Measurements from ENCODE around the gene TGIF2. TPM values are rescaled to one million over a fixed set of nuclear protein-coding genes. Genes with fewer than 3 reads are reported as not detected.

Gene TGIF2
- total and polyA plus RNA-seq, 2 of the 13 experiments (the other 11 are each of a cell fraction or from before 2014, with no cell fraction given), result 41.3 to 53.9 TPM

DNA sequence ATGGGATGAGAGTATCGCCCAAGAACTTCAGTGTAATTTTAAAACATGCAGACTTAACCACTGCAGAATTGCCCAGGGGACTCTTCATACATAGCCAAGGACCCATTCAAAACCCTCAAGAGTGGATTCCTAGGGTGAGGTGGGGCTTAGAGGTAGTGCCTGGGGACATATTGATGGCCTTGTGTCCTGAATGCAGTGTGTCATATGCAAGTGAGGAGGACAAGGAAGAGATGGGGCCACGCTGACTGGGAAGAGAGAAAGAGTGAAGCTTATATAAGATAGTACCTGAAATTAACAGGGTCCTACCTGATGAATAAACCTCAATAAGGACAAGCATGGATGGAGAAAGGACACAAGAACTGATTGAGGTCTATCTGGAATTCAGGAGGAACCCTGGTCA is 18.1 kb upstream of the TGIF2 start:
- POLR2A ChIA-PET, result no interaction called here

More for the DNA sequence above, 18.1 kb upstream of the TGIF2 start:
- ATAC-seq, result no peak
- Histone ChIP-seq H3K4me2 (ENCODE audit: low read depth, low read length) (no peak overlapping the region), H3K4me3 (replicated peaks in 1 of 3; ENCODE audit: insufficient read depth in 1 of 3, low read depth in 2 of 3, low read length in 3 of 3) (no peak overlapping the region), H3K79me2 (ENCODE audit: insufficient read depth, low read length) (no peaks in the 10 kb centered on the region), H3K27me3 (ENCODE audit: control insufficient read depth in 1 of 2, insufficient read depth in 2 of 2, low read length in 2 of 2) (no peaks in the 10 kb centered on the region), H3K27ac (ENCODE audit: extremely low read length, insufficient read depth, low read length) (no peak overlapping the region), H4K20me1 (ENCODE audit: insufficient read depth, low read length) (no peaks in the 10 kb centered on the region), H3K36me3 (replicated peaks in 1 of 2; ENCODE audit: control insufficient read depth in 1 of 2, insufficient read depth in 2 of 2, low read length in 2 of 2) (no peaks in the 10 kb centered on the region), H2AFZ (ENCODE audit: low read length) (no peak overlapping the region), H3K9ac (ENCODE audit: insufficient read depth, low read depth, low read length) (no peak overlapping the region), H3K4me1 (ENCODE audit: insufficient read depth, low read length) (peaks cover 29% of the 10 kb centered on the region), H3K9me3 (ENCODE audit: low read length) (no peaks in the 10 kb centered on the region)
- in situ Hi-C loops (cut with HindIII; ENCODE audit: extremely low pct_ligation_motif_present, low pct_unique_long_range_greater_than_20kb), result loop anchor here (5.0 kb wide), 1 partner anchor 37 kb away; no protein-coding TSS in a partner anchor
- TF ChIP-seq ZNF260 (CRISPR knock-in tag; IDR thresholded peaks at IDR 0.05; ENCODE audit: borderline replicate concordance, low read depth) (no peak), NR2F2 (IDR thresholded peaks at IDR 0.05; ENCODE audit: borderline replicate concordance, low read depth) (no peak), SP2 (CRISPR knock-in tag; IDR thresholded peaks at IDR 0.05) (no peak), ZMYM2 (CRISPR knock-in tag; IDR thresholded peaks at IDR 0.05) (no peak), HNRNPL (IDR thresholded peaks at IDR 0.05; ENCODE audit: low read depth, low read length) (no peak), TRIM24 (CRISPR knock-in tag; IDR thresholded peaks at IDR 0.05) (no peak), DNMT1 (CRISPR knock-in tag; IDR thresholded peaks at IDR 0.05) (no peak)
- TF ChIP-seq, protein P1, sequence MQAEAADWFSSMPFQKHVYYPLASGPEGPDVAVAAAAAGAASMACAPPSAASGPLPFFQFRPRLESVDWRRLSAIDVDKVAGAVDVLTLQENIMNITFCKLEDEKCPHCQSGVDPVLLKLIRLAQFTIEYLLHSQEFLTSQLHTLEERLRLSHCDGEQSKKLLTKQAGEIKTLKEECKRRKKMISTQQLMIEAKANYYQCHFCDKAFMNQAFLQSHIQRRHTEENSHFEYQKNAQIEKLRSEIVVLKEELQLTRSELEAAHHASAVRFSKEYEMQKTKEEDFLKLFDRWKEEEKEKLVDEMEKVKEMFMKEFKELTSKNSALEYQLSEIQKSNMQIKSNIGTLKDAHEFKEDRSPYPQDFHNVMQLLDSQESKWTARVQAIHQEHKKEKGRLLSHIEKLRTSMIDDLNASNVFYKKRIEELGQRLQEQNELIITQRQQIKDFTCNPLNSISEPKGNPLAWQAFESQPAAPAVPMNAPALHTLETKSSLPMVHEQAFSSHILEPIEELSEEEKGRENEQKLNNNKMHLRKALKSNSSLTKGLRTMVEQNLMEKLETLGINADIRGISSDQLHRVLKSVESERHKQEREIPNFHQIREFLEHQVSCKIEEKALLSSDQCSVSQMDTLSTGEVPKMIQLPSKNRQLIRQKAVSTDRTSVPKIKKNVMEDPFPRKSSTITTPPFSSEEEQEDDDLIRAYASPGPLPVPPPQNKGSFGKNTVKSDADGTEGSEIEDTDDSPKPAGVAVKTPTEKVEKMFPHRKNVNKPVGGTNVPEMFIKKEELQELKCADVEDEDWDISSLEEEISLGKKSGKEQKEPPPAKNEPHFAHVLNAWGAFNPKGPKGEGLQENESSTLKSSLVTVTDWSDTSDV (CRISPR knock-in tag; IDR thresholded peaks at IDR 0.05), result no peak
- TF ChIP-seq, protein P2, sequence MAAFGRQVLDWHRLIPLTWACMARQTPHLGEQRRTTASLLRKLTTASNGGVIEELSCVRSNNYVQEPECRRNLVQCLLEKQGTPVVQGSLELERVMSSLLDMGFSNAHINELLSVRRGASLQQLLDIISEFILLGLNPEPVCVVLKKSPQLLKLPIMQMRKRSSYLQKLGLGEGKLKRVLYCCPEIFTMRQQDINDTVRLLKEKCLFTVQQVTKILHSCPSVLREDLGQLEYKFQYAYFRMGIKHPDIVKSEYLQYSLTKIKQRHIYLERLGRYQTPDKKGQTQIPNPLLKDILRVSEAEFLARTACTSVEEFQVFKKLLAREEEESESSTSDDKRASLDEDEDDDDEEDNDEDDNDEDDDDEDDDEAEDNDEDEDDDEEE (CRISPR knock-in tag; IDR thresholded peaks at IDR 0.05), result no peak
- TF ChIP-seq, protein P3, sequence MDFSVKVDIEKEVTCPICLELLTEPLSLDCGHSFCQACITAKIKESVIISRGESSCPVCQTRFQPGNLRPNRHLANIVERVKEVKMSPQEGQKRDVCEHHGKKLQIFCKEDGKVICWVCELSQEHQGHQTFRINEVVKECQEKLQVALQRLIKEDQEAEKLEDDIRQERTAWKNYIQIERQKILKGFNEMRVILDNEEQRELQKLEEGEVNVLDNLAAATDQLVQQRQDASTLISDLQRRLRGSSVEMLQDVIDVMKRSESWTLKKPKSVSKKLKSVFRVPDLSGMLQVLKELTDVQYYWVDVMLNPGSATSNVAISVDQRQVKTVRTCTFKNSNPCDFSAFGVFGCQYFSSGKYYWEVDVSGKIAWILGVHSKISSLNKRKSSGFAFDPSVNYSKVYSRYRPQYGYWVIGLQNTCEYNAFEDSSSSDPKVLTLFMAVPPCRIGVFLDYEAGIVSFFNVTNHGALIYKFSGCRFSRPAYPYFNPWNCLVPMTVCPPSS (IDR thresholded peaks at IDR 0.05), result no peak
- TF ChIP-seq, protein P4, sequence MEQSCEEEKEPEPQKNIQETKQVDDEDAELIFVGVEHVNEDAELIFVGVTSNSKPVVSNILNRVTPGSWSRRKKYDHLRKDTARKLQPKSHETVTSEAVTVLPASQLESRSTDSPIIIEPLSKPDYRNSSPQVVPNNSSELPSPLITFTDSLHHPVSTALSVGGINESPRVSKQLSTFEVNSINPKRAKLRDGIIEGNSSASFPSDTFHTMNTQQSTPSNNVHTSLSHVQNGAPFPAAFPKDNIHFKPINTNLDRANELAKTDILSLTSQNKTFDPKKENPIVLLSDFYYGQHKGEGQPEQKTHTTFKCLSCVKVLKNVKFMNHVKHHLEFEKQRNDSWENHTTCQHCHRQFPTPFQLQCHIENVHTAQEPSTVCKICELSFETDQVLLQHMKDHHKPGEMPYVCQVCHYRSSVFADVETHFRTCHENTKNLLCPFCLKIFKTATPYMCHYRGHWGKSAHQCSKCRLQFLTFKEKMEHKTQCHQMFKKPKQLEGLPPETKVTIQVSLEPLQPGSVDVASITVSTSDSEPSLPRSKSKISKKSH (CRISPR knock-in tag; IDR thresholded peaks at IDR 0.05; ENCODE audit: borderline replicate concordance), result no peak
- DNase-seq (ENCODE audit: low spot score), result no peak
- no TSS peak for BruUV-seq (replicated peaks)
- CTCF ChIA-PET (ENCODE audit: low intra/inter-chr PET ratio, low total read pairs), result interaction anchor here (2.7 kb wide), 1 partner anchor 37 kb away, joined by 40 read pairs; no protein-coding TSS in a partner anchor
- no peak for FAIRE-seq
- 88% methylated on average over 2 of the region's 2 CpGs for WGBS (ENCODE audit: low lambda C conversion rate)
- intact Hi-C loops (cut with micrococcal nuclease; ENCODE audit: unreplicated experiment), result loop anchor here (10.0 kb wide), 1 partner anchor 200 kb away; no protein-coding TSS in a partner anchor
